ENCODE measurements around the gene CIZ1.
A peak's percentile ranks its signal among the peaks of the same experiment; 100 is the strongest.

Gene CIZ1

GRCh38 chr9:128162215-128163026 lies 29.0 kb downstream of the CIZ1 start:
- TF ChIP-seq, protein P1, sequence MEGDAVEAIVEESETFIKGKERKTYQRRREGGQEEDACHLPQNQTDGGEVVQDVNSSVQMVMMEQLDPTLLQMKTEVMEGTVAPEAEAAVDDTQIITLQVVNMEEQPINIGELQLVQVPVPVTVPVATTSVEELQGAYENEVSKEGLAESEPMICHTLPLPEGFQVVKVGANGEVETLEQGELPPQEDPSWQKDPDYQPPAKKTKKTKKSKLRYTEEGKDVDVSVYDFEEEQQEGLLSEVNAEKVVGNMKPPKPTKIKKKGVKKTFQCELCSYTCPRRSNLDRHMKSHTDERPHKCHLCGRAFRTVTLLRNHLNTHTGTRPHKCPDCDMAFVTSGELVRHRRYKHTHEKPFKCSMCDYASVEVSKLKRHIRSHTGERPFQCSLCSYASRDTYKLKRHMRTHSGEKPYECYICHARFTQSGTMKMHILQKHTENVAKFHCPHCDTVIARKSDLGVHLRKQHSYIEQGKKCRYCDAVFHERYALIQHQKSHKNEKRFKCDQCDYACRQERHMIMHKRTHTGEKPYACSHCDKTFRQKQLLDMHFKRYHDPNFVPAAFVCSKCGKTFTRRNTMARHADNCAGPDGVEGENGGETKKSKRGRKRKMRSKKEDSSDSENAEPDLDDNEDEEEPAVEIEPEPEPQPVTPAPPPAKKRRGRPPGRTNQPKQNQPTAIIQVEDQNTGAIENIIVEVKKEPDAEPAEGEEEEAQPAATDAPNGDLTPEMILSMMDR (IDR thresholded peaks at IDR 0.05; ENCODE audit: extremely low read depth, missing control alignments), result no peak

DNA sequence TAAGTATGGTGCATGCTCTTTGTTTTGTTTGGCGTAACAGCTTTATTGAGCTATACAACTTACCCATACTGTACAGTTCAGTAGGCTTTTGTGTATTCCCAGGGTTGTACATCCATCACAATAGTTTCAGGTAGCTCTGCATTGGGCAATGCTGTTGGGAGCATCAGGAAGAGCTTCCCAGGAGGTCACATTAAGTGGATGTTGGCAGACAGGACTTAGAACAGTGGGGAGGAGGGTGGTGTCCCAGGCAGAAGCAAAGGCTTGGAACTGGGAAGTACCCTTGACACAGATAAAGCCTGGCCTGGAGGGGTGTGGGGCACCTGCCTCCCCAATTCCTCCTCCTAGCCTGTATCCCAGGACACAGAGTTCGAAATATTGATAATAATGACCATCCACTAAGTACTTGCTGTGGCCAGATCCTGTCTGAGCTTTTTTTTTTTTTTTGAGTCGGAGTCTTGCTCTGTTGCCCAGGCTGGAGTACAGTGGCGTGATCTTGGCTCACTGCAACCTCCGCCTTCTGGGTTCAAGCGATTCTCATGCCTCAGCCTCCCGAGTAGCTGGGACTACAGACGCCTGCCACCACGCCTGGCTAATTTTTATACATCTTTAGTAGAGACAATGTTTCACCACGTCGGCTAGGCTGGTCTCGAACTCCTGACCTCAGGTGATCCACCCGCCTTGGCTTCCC lies 30.0 kb downstream of the CIZ1 start:
- DNase-seq (ENCODE audit: low spot score), result no peak
- TF ChIP-seq, protein P1 (IDR thresholded peaks at IDR 0.05; ENCODE audit: extremely low read depth, missing control alignments), result no peak

More at GRCh38 chr9:128162215-128163026, 29.0 kb downstream of the CIZ1 start:
- DNase-seq (ENCODE audit: low spot score), result no peak

GRCh38 chr9:128160603-128160987 lies 30.8 kb downstream of the CIZ1 start:
- peak; percentile 78 for DNase-seq (ENCODE audit: low spot score)
- TF ChIP-seq, protein P1 (IDR thresholded peaks at IDR 0.05; ENCODE audit: extremely low read depth, missing control alignments), result no peak

- DNase-seq (ENCODE audit: low spot score), result peak; percentile 100
- TF ChIP-seq, protein P1 (IDR thresholded peaks at IDR 0.05; ENCODE audit: extremely low read depth, missing control alignments), result no peak
These were observed 31.4 kb downstream of the CIZ1 start, which contains the start of gene BBLN for GRCh38 chr9:128159784-128160602. Gene BBLN (plus strand): TSS chr9:128160265. CDS start chr9:128160408, 143 bp downstream.

DNA sequence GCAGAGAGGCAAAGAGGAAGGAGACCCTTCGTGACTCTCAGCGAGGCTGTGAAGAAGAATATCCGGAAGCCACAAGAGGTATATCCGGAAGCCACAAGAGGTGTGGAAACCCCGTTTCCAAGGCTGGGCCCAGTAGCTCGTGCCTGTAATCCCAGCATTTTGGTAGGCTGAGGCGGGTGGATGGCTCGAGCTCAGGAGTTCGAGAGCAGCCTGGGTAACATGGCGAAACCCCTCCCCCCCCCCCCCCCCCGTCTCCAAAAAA lies 31.9 kb downstream of the CIZ1 start:
- TF ChIP-seq, protein P1 (IDR thresholded peaks at IDR 0.05; ENCODE audit: extremely low read depth, missing control alignments), result no peak
- peak; percentile 64 for DNase-seq (ENCODE audit: low spot score)

GRCh38 chr9:128155736-128156500 lies 35.5 kb downstream of the CIZ1 start:
- no peak for DNase-seq (ENCODE audit: low spot score)
- TF ChIP-seq, protein P1 (IDR thresholded peaks at IDR 0.05; ENCODE audit: extremely low read depth, missing control alignments), result no peak

Measured in GM20000 (cell line).